HG03280 (cell line): ENCODE measurements around the gene CYCS.

ENCODE experiments used
- ATAC-seq: cut with Tn5 transposase; IDR thresholded peaks from one replicate; pipeline ENCODE4 v1.9.1; 2021; ENCODE audit warnings: mild to moderate bottlenecking, moderate library complexity; ENCODE audit not compliant: unreplicated experiment

Gene CYCS

GRCh38 chr7:25073451-25073850 lies 51.6 kb downstream of the CYCS start:
- ATAC-seq = no peak
